HepG2 (cell line): Measurements from ENCODE around the gene MADCAM1. TPM values are rescaled to one million over a fixed set of nuclear protein-coding genes. Genes with fewer than 3 reads are reported as not detected.

Source experiments
- ATAC-seq: fragments of 200-7000 bp; cut with Tn5 transposase; 3 replicates; pipeline ENCODE4 v1.9.1; 2020; ENCODE audit warnings: mild to moderate bottlenecking, moderate library complexity
- BruUV-seq: library from RNA; stranded (reverse); fragments of 400-500 nt; replicated peaks from 2 replicates; lab custom pipeline; 2021; lab: Mats Ljungman, UMichigan
- CTCF ChIA-PET: fragments of 300-600 bp; formaldehyde crosslinking; extraction: SDS; loops from one replicate; lab custom pipeline; 2021; ENCODE audit warnings: low total read pairs, inconsistent platforms, low intra/inter-chr PET ratio; lab: Yijun Ruan, JAX
- POLR2A ChIA-PET: fragments of 350-600 bp; sonication (Branson Sonifier 250); formaldehyde crosslinking; loops from one replicate; lab custom pipeline; 2020; ENCODE audit warnings: antibody characterized with exemption, inconsistent platforms; lab: Yijun Ruan, JAX
- DNase-seq: peaks from one replicate; pipeline ENCODE4 v3.0.0-alpha.2; 2015; ENCODE audit warnings: low spot score
- FAIRE-seq: peaks from 3 replicates; lab custom pipeline; 2011; peaks lifted over from hg19 to GRCh38; lab: Jason Lieb, UNC
- H2AFZ ChIP-seq: one replicate; pipeline ENCODE4 v1.6.1; 2011; ENCODE audit warnings: low read length, inconsistent platforms
- H3K27ac ChIP-seq: fragments of 300-600 bp; 3 replicates; pipeline ENCODE4 v1.8.0; 2011; ENCODE audit warnings: mixed run types, mild to moderate bottlenecking, mixed read lengths, low read length, inconsistent platforms; ENCODE audit not compliant: insufficient read depth; ENCODE audit errors: extremely low read length
- H3K27me3 ChIP-seq, 2 experiments: fragments of 200-600 bp in 1 of 2; 2 replicates in 1 of 2; 3 replicates in 1 of 2; pipeline versions ENCODE4 v1.6.0 to v1.8.0; 2011; ENCODE audit warnings: low read length in 2 of 2, mild to moderate bottlenecking in 2 of 2, moderate library complexity in 2 of 2, inconsistent platforms in 1 of 2; ENCODE audit not compliant: insufficient read depth in 2 of 2, control insufficient read depth in 1 of 2
- H3K36me3 ChIP-seq, 2 experiments: fragments of 200-600 bp in 1 of 2; replicated peaks in 1 of 2; 2 replicates in 1 of 2; 3 replicates in 1 of 2; pipeline versions ENCODE4 v1.5.1 to v1.8.0; 2011; ENCODE audit warnings: low read length in 2 of 2, inconsistent platforms in 1 of 2; ENCODE audit not compliant: insufficient read depth in 2 of 2, control insufficient read depth in 1 of 2
- H3K4me1 ChIP-seq: 2 replicates; pipeline ENCODE4 v1.5.1; 2012; ENCODE audit warnings: low read length, inconsistent platforms; ENCODE audit not compliant: insufficient read depth
- H3K4me2 ChIP-seq: 2 replicates; pipeline ENCODE4 v1.6.0; 2011; ENCODE audit warnings: low read depth, low read length, inconsistent platforms
- H3K4me3 ChIP-seq, 3 experiments: fragments of 200-600 bp in 1 of 3; sonication (generic), shearing (Covaris generic) in 1 of 3; replicated peaks in 1 of 3; 2 replicates each; pipeline ENCODE4 v1.5.1; 2011 to 2016; ENCODE audit warnings: low read length in 3 of 3, inconsistent platforms in 2 of 3, low read depth in 2 of 3, mild to moderate bottlenecking in 2 of 3, control low read depth in 1 of 3, mixed read lengths in 1 of 3; ENCODE audit not compliant: insufficient read depth in 1 of 3
- H3K79me2 ChIP-seq: one replicate; pipeline ENCODE4 v1.6.1; 2011; ENCODE audit warnings: low read length, inconsistent platforms; ENCODE audit not compliant: insufficient read depth
- H3K9ac ChIP-seq: 2 replicates; pipeline ENCODE4 v1.6.0; 2011; ENCODE audit warnings: mild to moderate bottlenecking, low read depth, low read length, inconsistent platforms; ENCODE audit not compliant: insufficient read depth
- H3K9me3 ChIP-seq: 2 replicates; pipeline ENCODE4 v1.5.1; 2012; ENCODE audit warnings: mild to moderate bottlenecking, low read length
- H4K20me1 ChIP-seq: 2 replicates; pipeline ENCODE4 v1.6.0; 2011; ENCODE audit warnings: inconsistent platforms, mild to moderate bottlenecking, low read length, moderate library complexity; ENCODE audit not compliant: insufficient read depth
- E2F5 ChIP-seq: sonication (generic); formaldehyde crosslinking; conservative IDR thresholded peaks from 2 replicates; pipeline ENCODE4 v1.4.0; 2020; ENCODE audit warnings: missing genetic modification reagents
- LCORL ChIP-seq, 2 experiments: fragments of 450-650 bp in 1 of 2; sonication (generic) in 1 of 2; formaldehyde crosslinking in 1 of 2; IDR thresholded peaks; 2 replicates each; pipeline versions ENCODE4 v1.5.0 to v1.6.1; 2017 to 2020; ENCODE audit warnings: antibody characterized with exemption in 1 of 2, missing genetic modification reagents in 1 of 2
- MED1 ChIP-seq: sonication (generic); formaldehyde crosslinking; IDR thresholded peaks from 2 replicates; pipeline ENCODE4 v1.4.0; 2020; ENCODE audit warnings: missing genetic modification reagents
- SALL2 ChIP-seq: sonication (generic); formaldehyde crosslinking; IDR thresholded peaks from 2 replicates; pipeline ENCODE4 v1.8.1; 2023; ENCODE audit warnings: mild to moderate bottlenecking, missing genetic modification reagents, inconsistent platforms
- UBTF ChIP-seq: sonication (generic); formaldehyde crosslinking; IDR thresholded peaks from 2 replicates; pipeline ENCODE4 v1.4.0; 2020; ENCODE audit warnings: mild to moderate bottlenecking, missing genetic modification reagents
- ZBTB25 ChIP-seq: IDR thresholded peaks from 2 replicates; pipeline ENCODE4 v1.6.1; 2018; ENCODE audit warnings: missing genetic modification reagents
- ZNF10 ChIP-seq: sonication (generic); formaldehyde crosslinking; IDR thresholded peaks from 2 replicates; pipeline ENCODE4 v1.4.0; 2020; ENCODE audit warnings: mild to moderate bottlenecking, low read depth, missing genetic modification reagents, borderline replicate concordance
- ZNF280D ChIP-seq: sonication (generic); formaldehyde crosslinking; IDR thresholded peaks from 2 replicates; pipeline ENCODE4 v1.5.1; 2020; ENCODE audit warnings: mild to moderate bottlenecking, missing genetic modification reagents
- ZNF281 ChIP-seq: sonication (generic); formaldehyde crosslinking; IDR thresholded peaks from 2 replicates; pipeline ENCODE4 v1.4.0; 2020; ENCODE audit warnings: missing genetic modification reagents, borderline replicate concordance
- ZNF543 ChIP-seq: sonication (generic); formaldehyde crosslinking; IDR thresholded peaks from 2 replicates; pipeline ENCODE4 v1.4.0; 2020; ENCODE audit warnings: mild to moderate bottlenecking, missing genetic modification reagents
- ZNF850 ChIP-seq: sonication (generic); formaldehyde crosslinking; conservative IDR thresholded peaks from 2 replicates; pipeline ENCODE4 v1.9.0; 2021; ENCODE audit warnings: mild to moderate bottlenecking, missing genetic modification reagents
- WGBS: methylation state at CpG from one replicate; pipeline ENCODE4 v1.1.6; 2017; ENCODE audit warnings: low lambda C conversion rate; 5-methylcytosine and 5-hydroxymethylcytosine counted together
- in situ Hi-C: cut with HindIII; loops from 2 replicates; pipeline ENCODE4 v1.10.0; 2017; ENCODE audit warnings: low pct_unique_long_range_greater_than_20kb; ENCODE audit not compliant: extremely low pct_ligation_motif_present
- intact Hi-C: fragments of 100-400 bp; cut with micrococcal nuclease; formaldehyde crosslinking; loops from one replicate; pipeline ENCODE4 v1.10.0; 2022; ENCODE audit not compliant: unreplicated experiment
- polyA plus RNA-seq, 8 experiments: library from polyadenylated mRNA; depleted of rRNA in 3 of 8; stranded (reverse) in 7 of 8; unstranded in 1 of 8; fragments of >200 nt; fragmentation: Illumina TruSeq in 4 of 8; extraction: Trizol in 4 of 8; gene quantifications; 2 replicates each; pipeline versions ENCODE4 v1.2.1 to v1.2.3, GENCODE V29; 2011 to 2016; ENCODE audit warnings: low read depth in 4 of 8, missing spikeins in 1 of 8, mixed read lengths in 1 of 8; ENCODE audit not compliant: insufficient read depth in 1 of 8
- total RNA-seq, 5 experiments: library from RNA; depleted of rRNA; stranded (reverse); fragments of >200 nt; fragmentation: Illumina TruSeq; extraction: Trizol; gene quantifications; 2 replicates each; pipeline ENCODE4 v1.2.3, GENCODE V29; 2016; ENCODE audit warnings: low read depth in 1 of 5

The MADCAM1 gene
- total and polyA plus RNA-seq, 2 of the 13 experiments (the other 11 are each of a cell fraction or from before 2014, with no cell fraction given): 0.29 to 0.33 TPM

GRCh38 chr19:498511-498891 lies 2.2 kb downstream of the MADCAM1 start (continued):
- TF ChIP-seq ZBTB25 (CRISPR knock-in tag): no peak
- TF ChIP-seq ZNF10 (CRISPR knock-in tag): no peak
- no peak for TF ChIP-seq ZNF850
- TF ChIP-seq ZNF543: no peak
- no peak for TF ChIP-seq ZNF280D (CRISPR knock-in tag)
- TF ChIP-seq LCORL (IDR thresholded peaks at IDR 0.05): no peak
- no peak for TF ChIP-seq LCORL (CRISPR knock-in tag; IDR thresholded peaks at IDR 0.05)

GRCh38 chr19:498977-499623 lies 2.8 kb downstream of the MADCAM1 start:
- no TSS peak for BruUV-seq
- Histone ChIP-seq H3K27me3 (peaks cover 0 to 4% of the 10 kb centered on the region in 2 experiments; a peak in 2 of 5 replicates), H3K4me2 (peak overlapping the region; percentile 90), H3K36me3 (no peaks in the 10 kb centered on the region), H3K9me3 (no peaks in the 10 kb centered on the region), H3K79me2 (no peaks in the 10 kb centered on the region), H4K20me1 (no peaks in the 10 kb centered on the region), H3K4me3 (peak overlapping the region in 2 of 3 experiments; percentile 55 to 78; a peak in 3 of 6 replicates), H3K4me1 (peaks cover 38% of the 10 kb centered on the region), H3K9ac (peak overlapping the region; percentile 30; the same call in 1 of the 2 replicates), H3K27ac (no peak overlapping the region), H2AFZ (no peak overlapping the region)
- ChIA-PET CTCF (no interaction called here), POLR2A (interaction anchor here (1.0 to 1.9 kb wide), 3 partner anchors 7 to 239 kb away, joined by 3 to 14 read pairs (median 5); no protein-coding TSS in a partner anchor)
- in situ Hi-C loops: no loop called here
- no peak for FAIRE-seq
- no peak for DNase-seq
- WGBS: 42% methylated on average over 30 of the region's 31 CpGs
- ATAC-seq: peak; percentile 28
- intact Hi-C loops: no loop called here
- TF ChIP-seq UBTF (CRISPR knock-in tag): peak; percentile 23
- no peak for TF ChIP-seq SALL2
- TF ChIP-seq E2F5 (CRISPR knock-in tag): no peak
- TF ChIP-seq ZNF281 (CRISPR knock-in tag): no peak
- TF ChIP-seq MED1: no peak
